Left lung (tissue), 10 donors: Measurements from ENCODE around the gene ARMC7. TPM values are rescaled to one million over a fixed set of nuclear protein-coding genes. Genes with fewer than 3 reads are reported as not detected.

Experiments
- ATAC-seq: fragments of 200-7000 bp; cut with Tn5 transposase; one replicate; pipeline ENCODE4 v1.9.1; 2020; ENCODE audit warnings: moderate library complexity
- DNase-seq, 4 donors: peaks; one replicate each; pipeline ENCODE4 v3.0.0-alpha.2; 2013 to 2020
- H3K27ac ChIP-seq, 2 donors: fragments of 200-600 bp; sonication (generic) in 1 of 2; one replicate each; pipeline versions ENCODE4 v1.5.0 to v1.8.0; 2020 to 2021
- H3K27me3 ChIP-seq, 2 donors: fragments of 200-600 bp; sonication (generic) in 1 of 2; one replicate each; pipeline versions ENCODE4 v1.5.0 to v1.8.0; 2020 to 2021
- H3K36me3 ChIP-seq, 2 donors: fragments of 200-600 bp; sonication (generic) in 1 of 2; one replicate each; pipeline versions ENCODE4 v1.5.0 to v1.8.0; 2020 to 2021
- H3K4me1 ChIP-seq, 2 donors: fragments of 200-600 bp; one replicate each; pipeline ENCODE4 v1.8.0; 2021
- H3K4me3 ChIP-seq, 2 donors: fragments of 200-600 bp; sonication (generic) in 1 of 2; one replicate each; pipeline versions ENCODE4 v1.5.0 to v1.8.0; 2020 to 2021; ENCODE audit warnings: mild to moderate bottlenecking in 1 of 2
- H3K9me3 ChIP-seq, 2 donors: fragments of 200-600 bp; sonication (generic) in 1 of 2; one replicate each; pipeline versions ENCODE4 v1.5.0 to v1.8.0; 2020 to 2021
- intact Hi-C, 2 donors: fragments of 100-400 bp; cut with DNase I; formaldehyde crosslinking; loops; one replicate each; pipeline versions ENCODE4 v1.11.2 to v1.14.2; 2022
- polyA plus RNA-seq, 6 donors: library from polyadenylated mRNA; unstranded; fragments of 120-200 nt; gene quantifications; one replicate each; pipeline ENCODE4 v1.2.1, GENCODE V29; 2013; ENCODE audit not compliant: insufficient read length in 6 of 6
- total RNA-seq, 2 donors: library from RNA; stranded (reverse); fragmentation: NEBNext Ultra II Directional; extraction: Animal tissue kit (Norgen Biotek cat#: 25700); gene quantifications; one replicate each; pipeline ENCODE4 v1.2.1, GENCODE V29; 2021
- TF ChIP-seq, protein P1 (sequence below), 2 donors: fragments of 200-600 bp; sonication (generic) in 1 of 2; IDR thresholded peaks; one replicate each; pipeline versions ENCODE4 v1.5.0 to v1.8.0; 2021; ENCODE audit warnings: antibody characterized with exemption in 2 of 2
- donor health status: DM: no; HTN: yes; CAD: no.
- donor health status: DM: no; HTN: no; CAD: no.

Gene ARMC7
- total and polyA plus RNA-seq, 8 donors, result 13.2 to 19.3 (median 14.9) TPM

DNA sequence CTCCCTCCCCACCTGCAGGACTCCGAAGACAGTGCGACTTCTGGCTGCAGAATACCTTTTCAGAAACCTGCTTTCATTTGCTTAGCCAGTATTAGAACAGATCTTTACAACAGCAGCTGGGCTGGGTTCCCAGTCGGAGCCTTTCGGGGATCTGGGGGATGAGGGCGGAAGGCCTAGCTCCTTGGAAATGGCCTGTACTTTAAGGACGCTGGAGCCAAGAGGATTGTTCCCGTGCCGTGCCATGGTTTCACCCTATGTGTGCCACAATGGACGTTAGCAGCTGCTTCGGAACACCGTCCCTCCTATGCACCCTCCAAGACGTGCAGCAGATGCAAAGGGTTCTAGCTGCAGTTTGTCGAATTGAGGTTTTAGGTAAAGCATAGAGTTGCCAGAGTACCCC, 46.6 kb upstream of the ARMC7 start:
- Histone ChIP-seq H3K9me3 (no peaks in the 10 kb centered on the region), H3K4me3 (no peak overlapping the region), H3K27me3 (no peaks in the 10 kb centered on the region), H3K27ac (no peak overlapping the region), H3K36me3 (peaks cover 0 to 57% of the 10 kb centered on the region in 2 donors), H3K4me1 (peaks cover 5 to 12% of the 10 kb centered on the region in 2 donors)
- TF ChIP-seq, protein P1, sequence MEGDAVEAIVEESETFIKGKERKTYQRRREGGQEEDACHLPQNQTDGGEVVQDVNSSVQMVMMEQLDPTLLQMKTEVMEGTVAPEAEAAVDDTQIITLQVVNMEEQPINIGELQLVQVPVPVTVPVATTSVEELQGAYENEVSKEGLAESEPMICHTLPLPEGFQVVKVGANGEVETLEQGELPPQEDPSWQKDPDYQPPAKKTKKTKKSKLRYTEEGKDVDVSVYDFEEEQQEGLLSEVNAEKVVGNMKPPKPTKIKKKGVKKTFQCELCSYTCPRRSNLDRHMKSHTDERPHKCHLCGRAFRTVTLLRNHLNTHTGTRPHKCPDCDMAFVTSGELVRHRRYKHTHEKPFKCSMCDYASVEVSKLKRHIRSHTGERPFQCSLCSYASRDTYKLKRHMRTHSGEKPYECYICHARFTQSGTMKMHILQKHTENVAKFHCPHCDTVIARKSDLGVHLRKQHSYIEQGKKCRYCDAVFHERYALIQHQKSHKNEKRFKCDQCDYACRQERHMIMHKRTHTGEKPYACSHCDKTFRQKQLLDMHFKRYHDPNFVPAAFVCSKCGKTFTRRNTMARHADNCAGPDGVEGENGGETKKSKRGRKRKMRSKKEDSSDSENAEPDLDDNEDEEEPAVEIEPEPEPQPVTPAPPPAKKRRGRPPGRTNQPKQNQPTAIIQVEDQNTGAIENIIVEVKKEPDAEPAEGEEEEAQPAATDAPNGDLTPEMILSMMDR (IDR thresholded peaks at IDR 0.05), result no peak
- ATAC-seq (no peak), DNase-seq (no peak)
- intact Hi-C loops, result no loop called here

DNA sequence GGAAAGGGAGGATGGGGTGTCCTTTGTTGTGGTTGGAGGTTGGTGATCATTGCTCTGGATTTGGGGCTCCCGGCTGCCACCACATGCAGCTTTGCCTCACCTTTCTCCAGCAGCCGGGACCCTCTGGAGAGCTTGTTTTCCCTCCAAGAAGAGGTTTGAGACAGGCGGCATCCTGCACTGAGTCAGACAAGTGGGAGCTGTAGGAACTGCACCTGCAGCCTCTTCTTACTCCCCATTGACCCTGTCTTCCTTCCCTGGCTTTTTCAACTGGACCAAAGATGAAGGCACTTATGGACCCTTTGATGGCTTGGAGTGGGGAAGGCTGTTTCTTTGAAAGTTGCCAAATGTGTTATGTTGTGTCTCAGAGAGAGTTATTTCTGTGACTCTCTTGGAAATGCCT, 46.1 kb upstream of the ARMC7 start:
- TF ChIP-seq, protein P1 (IDR thresholded peaks at IDR 0.05), result no peak
- Histone ChIP-seq H3K27me3 (no peaks in the 10 kb centered on the region), H3K27ac (no peak overlapping the region), H3K4me1 (peaks cover 5 to 12% of the 10 kb centered on the region in 2 donors), H3K36me3 (peaks cover 0 to 57% of the 10 kb centered on the region in 2 donors), H3K9me3 (no peaks in the 10 kb centered on the region), H3K4me3 (no peak overlapping the region)
- no peak for ATAC-seq
- intact Hi-C loops, result no loop called here
- no peak for DNase-seq

DNA sequence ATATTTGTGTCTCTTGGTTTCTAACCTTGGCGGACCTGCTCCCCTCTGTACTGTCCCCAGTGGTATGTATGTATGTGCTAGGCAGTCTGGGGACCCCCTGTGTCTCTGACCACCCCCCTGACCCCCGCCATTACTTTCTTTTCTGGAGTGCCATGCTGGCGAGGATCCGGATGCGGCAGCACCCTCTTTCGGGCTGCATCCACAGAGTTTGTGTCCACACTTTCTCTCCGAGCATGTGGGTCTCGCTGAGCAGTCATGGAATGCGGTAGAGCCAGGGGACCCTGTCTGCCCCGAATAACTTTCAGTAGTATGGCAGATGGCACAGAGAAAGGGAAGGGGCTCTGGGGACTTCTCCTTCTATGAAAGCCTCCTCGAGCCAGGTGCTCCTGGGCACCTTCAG, 45.7 kb upstream of the ARMC7 start:
- Histone ChIP-seq H3K9me3 (no peaks in the 10 kb centered on the region), H3K4me1 (peaks cover 5 to 12% of the 10 kb centered on the region in 2 donors), H3K27me3 (no peaks in the 10 kb centered on the region), H3K4me3 (no peak overlapping the region), H3K36me3 (peaks cover 0 to 57% of the 10 kb centered on the region in 2 donors), H3K27ac (no peak overlapping the region)
- TF ChIP-seq, protein P1 (IDR thresholded peaks at IDR 0.05), result no peak
- ATAC-seq (no peak), DNase-seq (no peak)
- intact Hi-C loops, result no loop called here

DNA sequence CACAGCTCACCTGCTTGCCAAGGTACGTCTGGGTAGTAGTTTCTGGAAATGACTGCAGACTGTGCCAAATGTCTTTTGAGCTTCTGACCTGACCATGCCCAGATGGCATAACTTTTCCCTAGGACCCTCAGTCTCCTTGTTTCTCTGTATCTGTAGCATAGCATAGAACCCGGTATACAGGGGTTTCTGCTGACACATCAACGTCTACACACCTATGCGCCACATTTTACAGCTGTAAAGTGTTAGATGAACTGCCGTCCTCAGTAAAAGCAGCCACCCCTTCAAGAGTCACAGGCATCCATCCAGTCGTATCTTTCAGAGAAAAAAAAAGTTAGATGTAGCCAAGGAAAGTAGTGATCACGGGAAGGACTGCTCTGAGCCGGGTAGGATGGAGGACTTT, 45.3 kb upstream of the ARMC7 start:
- intact Hi-C loops, result no loop called here
- ATAC-seq, result no peak
- TF ChIP-seq, protein P1 (IDR thresholded peaks at IDR 0.05), result no peak
- Histone ChIP-seq H3K4me3 (no peak overlapping the region), H3K27ac (no peak overlapping the region), H3K9me3 (no peaks in the 10 kb centered on the region), H3K36me3 (peaks cover 0 to 55% of the 10 kb centered on the region in 2 donors), H3K4me1 (peaks cover 4 to 12% of the 10 kb centered on the region in 2 donors), H3K27me3 (no peaks in the 10 kb centered on the region)
- DNase-seq, result no peak

DNA sequence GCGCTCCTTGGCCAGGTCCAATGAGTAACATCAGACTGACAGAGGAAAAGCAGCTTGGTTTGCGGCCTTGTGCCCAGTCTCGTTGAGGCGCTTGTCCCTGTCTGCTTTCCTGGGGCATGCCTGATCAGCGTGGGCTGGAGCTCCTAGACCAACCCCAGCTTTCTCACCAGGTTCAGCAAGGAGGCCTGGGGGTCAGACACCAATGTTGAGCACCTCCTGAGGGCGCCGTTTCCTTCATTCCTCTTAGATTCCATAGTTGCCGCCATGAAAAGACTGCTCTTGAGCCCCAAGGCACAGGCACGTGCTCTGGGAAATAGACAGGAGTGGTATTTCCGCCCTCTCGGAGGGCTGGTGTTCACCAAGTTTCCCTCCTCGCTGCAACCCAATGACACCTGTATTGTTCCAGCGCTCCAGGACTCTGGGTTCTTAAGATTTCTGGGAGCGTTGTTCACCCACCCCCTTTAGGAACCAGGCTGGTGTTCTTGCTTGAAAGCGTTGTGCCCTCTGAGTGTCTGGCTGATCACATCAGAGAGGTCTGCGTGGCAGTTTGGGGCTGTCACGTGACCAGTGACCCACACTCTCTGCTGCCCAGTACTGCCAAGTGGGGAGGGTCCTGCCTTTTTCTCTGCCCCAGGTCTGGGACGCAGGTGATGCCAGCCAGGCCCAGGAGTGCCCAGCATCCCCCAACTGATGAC, 44.8 kb upstream of the ARMC7 start:
- no peak overlapping the region for H3K27ac ChIP-seq
- intact Hi-C loops, result no loop called here
- TF ChIP-seq, protein P1 (IDR thresholded peaks at IDR 0.05), result no peak

More for the DNA sequence above, 44.8 kb upstream of the ARMC7 start:
- no peak for DNase-seq
- Histone ChIP-seq H3K4me3 (no peak overlapping the region), H3K4me1 (peaks cover 0 to 6% of the 10 kb centered on the region in 2 donors), H3K9me3 (no peaks in the 10 kb centered on the region), H3K36me3 (peaks cover 0 to 51% of the 10 kb centered on the region in 2 donors), H3K27me3 (no peaks in the 10 kb centered on the region)
- ATAC-seq, result no peak
